AG08395 (cell line): ENCODE results near the gene IL12RB2.
"Not testable (repeated sequence)": the region's sequence is repeated elsewhere in the genome, so short reads cannot be mapped to it uniquely, and the experiment has no call there.

ENCODE experiments used
- DNase-seq: peaks from one replicate; pipeline ENCODE4 v3.0.0; 2012; ENCODE audit warnings: mixed read lengths, low spot score

The IL12RB2 gene

GRCh38 chr1:67431869-67432578 lies 124.4 kb downstream of the IL12RB2 start:
- no peak for DNase-seq

DNA sequence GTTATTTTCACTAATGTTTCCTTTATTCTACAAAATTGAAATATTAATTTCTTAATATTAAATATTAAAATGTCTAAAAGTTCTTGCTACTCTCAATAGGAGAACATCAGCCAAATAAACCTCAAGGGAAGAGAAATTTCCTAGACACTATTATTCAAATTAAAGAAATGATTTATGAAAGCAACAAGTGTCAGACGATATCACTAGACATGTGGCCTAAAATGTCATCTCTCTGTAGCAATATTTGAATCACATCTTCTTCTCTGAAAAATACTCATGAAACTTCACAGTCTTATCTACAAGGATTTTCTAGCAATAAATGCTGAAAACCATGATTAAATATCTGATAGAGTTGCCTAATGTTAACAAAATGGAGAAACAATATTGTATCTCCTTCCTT lies 125.1 kb downstream of the IL12RB2 start:
- DNase-seq = no peak

DNA sequence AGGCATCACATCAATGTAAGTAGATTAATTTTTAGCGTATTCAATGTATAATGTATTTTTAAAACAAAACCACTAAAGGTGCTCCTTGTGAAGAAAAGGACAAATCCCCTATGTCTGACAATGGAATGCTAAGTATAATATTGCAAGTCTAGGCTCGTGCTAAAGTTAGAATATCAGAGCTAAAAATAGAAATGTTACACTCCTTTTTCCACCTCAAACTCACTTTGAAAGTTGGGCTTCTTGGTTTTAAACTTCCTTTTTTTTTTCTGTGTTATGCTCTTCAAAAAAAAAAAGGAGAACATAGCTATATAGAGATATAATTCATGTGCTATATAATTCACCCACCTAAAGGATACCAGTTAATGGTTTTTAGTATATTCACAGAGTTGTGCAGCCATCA lies 126.2 kb downstream of the IL12RB2 start:
- no peak for DNase-seq

- DNase-seq = no peak
Measured at GRCh38 chr1:67434491-67434890, 126.8 kb downstream of the IL12RB2 start.

- no peak for DNase-seq
Measured at GRCh38 chr1:67436511-67437055, 128.9 kb downstream of the IL12RB2 start.

DNA sequence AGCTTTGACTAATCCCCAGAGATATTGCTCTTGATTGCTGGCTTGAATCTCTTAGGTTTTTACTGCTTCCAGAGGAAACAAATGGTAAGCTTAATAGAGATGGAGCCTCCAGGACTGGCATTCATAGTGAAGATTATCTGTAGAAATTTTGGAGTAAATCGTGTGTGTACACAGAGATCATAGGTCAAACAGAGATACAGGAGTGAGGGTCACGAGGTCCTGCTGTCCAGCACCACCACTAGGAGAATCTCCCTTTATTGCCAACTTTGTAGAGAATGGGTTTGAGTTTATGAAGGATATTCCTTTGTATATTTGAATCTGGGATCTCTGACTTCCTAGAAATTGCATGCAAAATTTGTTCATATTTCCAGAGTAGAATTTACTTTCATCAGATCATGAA lies 130.3 kb downstream of the IL12RB2 start:
- DNase-seq = no peak

DNA sequence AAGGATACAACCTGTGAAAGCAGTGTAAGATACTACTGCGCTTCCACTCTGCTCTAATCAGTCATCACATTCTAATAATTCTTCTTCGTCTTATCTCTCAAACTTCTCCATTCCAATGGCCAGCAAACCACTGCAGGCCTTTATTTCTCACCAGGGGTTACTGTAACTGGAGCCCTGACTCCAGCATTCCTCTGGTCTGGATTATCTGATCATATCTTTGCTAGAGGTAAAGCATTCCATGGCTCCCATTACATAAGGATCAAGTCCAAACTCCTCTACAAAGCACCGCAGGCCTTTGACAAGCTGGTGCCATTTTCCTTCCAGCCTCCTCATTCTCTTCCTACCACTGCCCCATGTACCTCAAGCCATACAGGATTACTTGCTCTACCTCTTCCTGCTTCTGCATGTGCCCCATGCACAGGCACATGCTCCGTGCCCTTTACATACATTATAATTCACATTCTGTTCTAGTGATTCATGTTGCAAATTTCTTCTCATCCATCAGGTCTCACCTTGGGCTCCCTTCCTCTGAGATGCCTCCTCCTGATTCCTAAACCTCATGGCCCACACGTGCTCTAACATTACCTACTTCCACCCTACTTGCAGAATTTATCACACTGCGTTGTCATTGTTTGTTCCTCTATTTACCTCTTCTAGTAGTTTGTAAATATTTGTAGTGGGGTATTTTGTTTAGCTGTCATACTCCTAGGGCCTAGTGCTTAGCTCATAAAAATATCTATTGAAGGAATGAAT lies 131.8 kb downstream of the IL12RB2 start:
- DNase-seq = no peak

GRCh38 chr1:67440339-67440738 lies 132.7 kb downstream of the IL12RB2 start:
- DNase-seq = no peak

DNA sequence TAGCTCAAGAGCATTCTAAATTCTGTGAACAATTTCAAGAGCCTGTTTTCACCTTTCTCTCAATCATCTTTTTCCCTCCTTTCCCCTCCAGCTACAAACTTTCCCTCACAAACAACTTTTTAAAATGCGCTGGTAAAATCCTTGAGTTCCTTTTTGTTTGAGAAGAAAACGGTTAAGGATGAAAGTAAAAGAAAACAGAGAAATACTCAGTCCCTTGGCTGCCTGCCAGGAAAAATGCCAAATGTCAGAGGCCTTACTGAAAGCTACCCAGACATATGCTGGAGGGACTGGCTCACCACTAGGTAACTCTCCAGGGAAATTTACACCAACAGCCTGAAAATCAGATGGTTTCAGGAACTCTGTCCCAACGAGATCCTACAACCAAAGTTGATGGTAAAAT lies 133.5 kb downstream of the IL12RB2 start:
- no peak for DNase-seq

DNA sequence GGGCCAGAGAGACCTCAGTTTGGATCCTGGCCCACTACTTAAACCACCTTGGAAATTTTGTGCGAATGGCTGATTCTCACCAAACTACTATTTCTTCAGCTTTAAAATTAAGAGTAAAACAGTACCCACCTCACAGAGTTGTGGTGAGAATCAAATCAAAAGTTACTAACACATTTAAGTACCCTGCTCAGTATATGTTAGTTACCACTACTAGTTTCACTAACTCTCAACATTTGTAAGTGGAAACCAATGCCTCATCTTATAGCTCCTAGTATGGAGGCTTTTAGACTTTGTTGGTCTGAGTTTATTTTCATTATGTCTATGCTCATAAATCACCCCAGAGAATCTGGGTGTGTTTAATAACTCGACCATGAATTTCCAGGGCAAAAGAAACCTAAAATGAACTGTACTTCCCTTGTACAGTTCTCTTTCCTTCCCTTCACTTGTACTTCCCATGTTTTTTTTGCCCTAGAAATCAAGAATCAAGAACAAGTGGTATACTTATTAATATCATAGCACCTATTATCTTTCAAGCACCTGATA lies 134.1 kb downstream of the IL12RB2 start:
- no peak for DNase-seq

- not testable (repeated sequence) for DNase-seq
Measured at GRCh38 chr1:67446014-67446413, 138.3 kb downstream of the IL12RB2 start.
